Skin epidermis (tissue), 12 donors: ENCODE results near the gene KRTAP5-6.

ENCODE experiments used
- H3K27ac ChIP-seq, 21 experiments: fragments of 200-600 bp; sonication (generic) in 11 of 21; one replicate each; pipeline ENCODE4 v1.5.0; 2020; ENCODE audit warnings: mild to moderate bottlenecking in 3 of 21, inconsistent platforms in 2 of 21, moderate library complexity in 2 of 21
- H3K4me3 ChIP-seq, 7 experiments: fragments of 200-600 bp; sonication (generic) in 2 of 7; one replicate each; pipeline ENCODE4 v1.5.0; 2020; ENCODE audit warnings: inconsistent platforms in 2 of 7, mild to moderate bottlenecking in 2 of 7, moderate library complexity in 1 of 7

The KRTAP5-6 gene

GRCh38 chr11:1728931-1729691 is 32.1 kb downstream of the KRTAP5-6 start:
- Histone ChIP-seq H3K27ac (no peak overlapping the region), H3K4me3 (no peak overlapping the region)

- no peak overlapping the region for H3K27ac ChIP-seq
- no peak overlapping the region for H3K4me3 ChIP-seq
Observed at GRCh38 chr11:1729692-1730011, 32.7 kb downstream of the KRTAP5-6 start.

- Histone ChIP-seq H3K27ac (no peak overlapping the region), H3K4me3 (no peak overlapping the region)
Observed at GRCh38 chr11:1730059-1730629, 33.1 kb downstream of the KRTAP5-6 start.

- no peak overlapping the region for H3K27ac ChIP-seq
- H3K4me3 ChIP-seq = no peak overlapping the region
Observed at GRCh38 chr11:1731451-1732059, 34.6 kb downstream of the KRTAP5-6 start.

- Histone ChIP-seq H3K27ac (no peak overlapping the region), H3K4me3 (no peak overlapping the region)
Observed at GRCh38 chr11:1732418-1733008, 35.5 kb downstream of the KRTAP5-6 start.

GRCh38 chr11:1733009-1733715 is 36.2 kb downstream of the KRTAP5-6 start:
- no peak overlapping the region for H3K27ac ChIP-seq
- H3K4me3 ChIP-seq = no peak overlapping the region

- no peak overlapping the region for H3K4me3 ChIP-seq
- H3K27ac ChIP-seq = no peak overlapping the region
Observed at GRCh38 chr11:1733716-1734640, 37.0 kb downstream of the KRTAP5-6 start.

GRCh38 chr11:1734641-1735081 is 37.7 kb downstream of the KRTAP5-6 start:
- no peak overlapping the region for H3K27ac ChIP-seq
- no peak overlapping the region for H3K4me3 ChIP-seq

- H3K4me3 ChIP-seq = no peak overlapping the region
- H3K27ac ChIP-seq = no peak overlapping the region
Observed at GRCh38 chr11:1735271-1735670, 38.3 kb downstream of the KRTAP5-6 start.

GRCh38 chr11:1736447-1736992 is 39.5 kb downstream of the KRTAP5-6 start:
- Histone ChIP-seq H3K4me3 (no peak overlapping the region), H3K27ac (no peak overlapping the region)

- H3K27ac ChIP-seq = no peak overlapping the region
- H3K4me3 ChIP-seq = no peak overlapping the region
Observed at GRCh38 chr11:1737080-1737757, 40.2 kb downstream of the KRTAP5-6 start.

GRCh38 chr11:1738380-1738779 is 41.4 kb downstream of the KRTAP5-6 start:
- no peak overlapping the region for H3K4me3 ChIP-seq

GRCh38 chr11:1739576-1739975 is 42.6 kb downstream of the KRTAP5-6 start:
- no peak overlapping the region for H3K27ac ChIP-seq

More at GRCh38 chr11:1738380-1738779, 41.4 kb downstream of the KRTAP5-6 start:
- no peak overlapping the region for H3K27ac ChIP-seq

GRCh38 chr11:1740786-1741530 is 44.0 kb downstream of the KRTAP5-6 start:
- Histone ChIP-seq H3K27ac (no peak overlapping the region), H3K4me3 (no peak overlapping the region)

More at GRCh38 chr11:1739576-1739975, 42.6 kb downstream of the KRTAP5-6 start:
- H3K4me3 ChIP-seq = no peak overlapping the region

- no peak overlapping the region for H3K27ac ChIP-seq
- H3K4me3 ChIP-seq = no peak overlapping the region
Observed at GRCh38 chr11:1741741-1742140, 44.7 kb downstream of the KRTAP5-6 start.

- H3K4me3 ChIP-seq = no peak overlapping the region
- no peak overlapping the region for H3K27ac ChIP-seq
Observed at GRCh38 chr11:1742371-1742770, 45.4 kb downstream of the KRTAP5-6 start.

GRCh38 chr11:1742869-1743584 is 46.0 kb downstream of the KRTAP5-6 start:
- Histone ChIP-seq H3K4me3 (no peak overlapping the region), H3K27ac (no peak overlapping the region)
